ACC112 (cell line): ENCODE results near the gene C17orf75.

Experiments used
- H2AFZ ChIP-seq: fragments of 200-600 bp; sonication (generic); one replicate; pipeline ENCODE4 v1.6.0; 2017; ENCODE audit warnings: antibody characterized with exemption, low read length; ENCODE audit not compliant: unreplicated experiment
- H3K27ac ChIP-seq: fragments of 200-600 bp; sonication (generic); 2 replicates; pipeline ENCODE4 v1.5.1; 2014; ENCODE audit warnings: low read depth, mild to moderate bottlenecking, antibody characterized with exemption, low read length, moderate library complexity
- H3K27me3 ChIP-seq: fragments of 200-600 bp; sonication (generic); 2 replicates; pipeline ENCODE4 v1.6.1; 2014; ENCODE audit warnings: mild to moderate bottlenecking, antibody characterized with exemption, low read length, moderate library complexity, mixed read lengths; ENCODE audit not compliant: insufficient read depth
- H3K36me3 ChIP-seq: fragments of 200-600 bp; sonication (generic); 2 replicates; pipeline ENCODE4 v1.6.1; 2016; ENCODE audit warnings: mild to moderate bottlenecking, antibody characterized with exemption, low read length, moderate library complexity, mixed read lengths; ENCODE audit not compliant: insufficient read depth
- H3K4me1 ChIP-seq: fragments of 200-600 bp; sonication (generic); one replicate; pipeline ENCODE4 v1.6.1; 2016; ENCODE audit warnings: low read length, mixed read lengths; ENCODE audit not compliant: insufficient read depth, unreplicated experiment, control insufficient read depth
- H3K4me3 ChIP-seq: fragments of 200-600 bp; sonication (generic); 2 replicates; pipeline ENCODE4 v1.5.1; 2014; ENCODE audit warnings: mild to moderate bottlenecking, low read depth, low read length
- H3K79me2 ChIP-seq: fragments of 200-600 bp; sonication (generic); one replicate; pipeline ENCODE4 v1.6.0; 2016; ENCODE audit warnings: low read length; ENCODE audit not compliant: control insufficient read depth, unreplicated experiment, insufficient read depth

The C17orf75 gene

GRCh38 chr17:32342603-32343325, 791 bp upstream of the C17orf75 start:
- Histone ChIP-seq H3K36me3 (no peaks in the 10 kb centered on the region; the same call in 1 of the 2 replicates), H3K27me3 (no peaks in the 10 kb centered on the region), H3K79me2 (no peaks in the 10 kb centered on the region), H3K4me1 (peaks cover 12% of the 10 kb centered on the region), H2AFZ (peak overlapping the region; percentile 86), H3K27ac (peak overlapping the region; percentile 47; the same call in 1 of the 2 replicates), H3K4me3 (peak overlapping the region; percentile 84)

- Histone ChIP-seq H3K4me3 (peak overlapping the region; percentile 84), H3K79me2 (no peaks in the 10 kb centered on the region), H3K27ac (no peak overlapping the region), H3K27me3 (no peaks in the 10 kb centered on the region), H3K4me1 (peaks cover 12% of the 10 kb centered on the region), H3K36me3 (no peaks in the 10 kb centered on the region; the same call in 1 of the 2 replicates), H2AFZ (peak overlapping the region; percentile 94)
Observed at GRCh38 chr17:32341141-32341856, 674 bp downstream of the C17orf75 start.

- Histone ChIP-seq H3K36me3 (peaks cover 11% of the 10 kb centered on the region), H3K4me3 (no peak overlapping the region), H2AFZ (no peak overlapping the region), H3K79me2 (no peaks in the 10 kb centered on the region), H3K4me1 (peaks cover 6% of the 10 kb centered on the region), H3K27ac (no peak overlapping the region), H3K27me3 (no peaks in the 10 kb centered on the region)
Observed at GRCh38 chr17:32335687-32336086, 6.3 kb downstream of the C17orf75 start.

- Histone ChIP-seq H3K27me3 (no peaks in the 10 kb centered on the region), H2AFZ (no peak overlapping the region), H3K79me2 (no peaks in the 10 kb centered on the region), H3K36me3 (peaks cover 11% of the 10 kb centered on the region), H3K27ac (no peak overlapping the region), H3K4me1 (peaks cover 6% of the 10 kb centered on the region), H3K4me3 (no peak overlapping the region)
Observed at GRCh38 chr17:32335046-32335445, 6.9 kb downstream of the C17orf75 start.

- peaks cover 11% of the 10 kb centered on the region for H3K36me3 ChIP-seq
- H2AFZ ChIP-seq: no peak overlapping the region
- H3K4me3 ChIP-seq: no peak overlapping the region
- H3K27me3 ChIP-seq: no peaks in the 10 kb centered on the region
- no peak overlapping the region for H3K27ac ChIP-seq
- H3K79me2 ChIP-seq: no peaks in the 10 kb centered on the region
- H3K4me1 ChIP-seq: peaks cover 6% of the 10 kb centered on the region
Observed at GRCh38 chr17:32333187-32333586, 8.8 kb downstream of the C17orf75 start.

- peaks cover 6% of the 10 kb centered on the region for H3K4me1 ChIP-seq
- H3K27ac ChIP-seq: no peak overlapping the region
- H3K79me2 ChIP-seq: no peaks in the 10 kb centered on the region
- peaks cover 11% of the 10 kb centered on the region for H3K36me3 ChIP-seq
- H2AFZ ChIP-seq: no peak overlapping the region
- H3K27me3 ChIP-seq: no peaks in the 10 kb centered on the region
- H3K4me3 ChIP-seq: no peak overlapping the region
Observed at GRCh38 chr17:32331243-32332040, 10.5 kb downstream of the C17orf75 start.

- no peak overlapping the region for H3K4me3 ChIP-seq
- H3K36me3 ChIP-seq: peaks cover 11% of the 10 kb centered on the region
- no peaks in the 10 kb centered on the region for H3K4me1 ChIP-seq
- no peaks in the 10 kb centered on the region for H3K79me2 ChIP-seq
- no peaks in the 10 kb centered on the region for H3K27me3 ChIP-seq
- H2AFZ ChIP-seq: no peak overlapping the region
- H3K27ac ChIP-seq: no peak overlapping the region
Observed at GRCh38 chr17:32330147-32330546, 11.8 kb downstream of the C17orf75 start.

- Histone ChIP-seq H3K79me2 (no peaks in the 10 kb centered on the region), H3K4me3 (no peak overlapping the region), H2AFZ (no peak overlapping the region), H3K36me3 (0 out of 2 replicates have a peak, but pooled peaks cover 3% of the 10 kb centered on the region), H3K4me1 (peaks cover 11% of the 10 kb centered on the region), H3K27me3 (no peaks in the 10 kb centered on the region), H3K27ac (no peak overlapping the region)
Observed at GRCh38 chr17:32327911-32328310, 14.1 kb downstream of the C17orf75 start.

GRCh38 chr17:32323811-32324491, 18.0 kb downstream of the C17orf75 start:
- peak overlapping the region; percentile 91 for H2AFZ ChIP-seq
- H3K36me3 ChIP-seq: no peaks in the 10 kb centered on the region
- H3K79me2 ChIP-seq: no peaks in the 10 kb centered on the region
- H3K27ac ChIP-seq: peak overlapping the region; percentile 11; the same call in 1 of the 2 replicates
- peaks cover 11% of the 10 kb centered on the region for H3K4me1 ChIP-seq
- peak overlapping the region; percentile 63 for H3K4me3 ChIP-seq
- H3K27me3 ChIP-seq: no peaks in the 10 kb centered on the region

GRCh38 chr17:32323046-32323445, 18.9 kb downstream of the C17orf75 start:
- H3K27me3 ChIP-seq: no peaks in the 10 kb centered on the region; the same call in 1 of the 2 replicates
- peaks cover 11% of the 10 kb centered on the region for H3K4me1 ChIP-seq
- H3K27ac ChIP-seq: no peak overlapping the region
- H3K79me2 ChIP-seq: no peaks in the 10 kb centered on the region
- H3K36me3 ChIP-seq: no peaks in the 10 kb centered on the region
- H2AFZ ChIP-seq: no peak overlapping the region
- H3K4me3 ChIP-seq: no peak overlapping the region
